Measurements from ENCODE around the gene C9orf78. TPM values are rescaled to one million over a fixed set of nuclear protein-coding genes. Genes with fewer than 3 reads are reported as not detected.

The C9orf78 gene
- total RNA-seq, 1 experiment from 2014 or later, result 37.5 TPM

GRCh38 chr9:129806061-129806460 is 29.0 kb downstream of the C9orf78 start:
- no peak overlapping the region for H2BK20ac ChIP-seq (ENCODE audit: low read depth, low read length, poor library complexity, severe bottlenecking)
- H3K9ac ChIP-seq (ENCODE audit: extremely low read depth, insufficient read length, low read length), result no peak overlapping the region
- no peak overlapping the region for H2AFZ ChIP-seq (ENCODE audit: low read length)
- H2BK12ac ChIP-seq (ENCODE audit: insufficient read length, low read depth, low read length), result no peak overlapping the region
- no peak for DNase-seq
- no peak overlapping the region for H3K14ac ChIP-seq (ENCODE audit: insufficient read depth, low read length)
- Mint-ChIP-seq H3K4me3 (peak overlapping the region in 1 of 2 experiments; percentile 11; a peak in 1 of 5 replicates), H3K27ac (no peak overlapping the region), H3K4me1 (peaks cover 6 to 10% of the 10 kb centered on the region in 2 experiments), H3K36me3 (ENCODE audit: insufficient read depth in 1 of 3, low read depth in 3 of 3) (peaks cover 22 to 57% (median 39%) of the 10 kb centered on the region in 3 experiments; a peak in 6 of 7 replicates), H3K27me3 (ENCODE audit: low read depth) (no peaks in the 10 kb centered on the region), H3K9me3 (no peaks in the 10 kb centered on the region; a peak in 1 of 5 replicates)
- no peaks in the 10 kb centered on the region for H3K79me2 ChIP-seq (ENCODE audit: insufficient read depth, low read length)
- peaks cover 3% of the 10 kb centered on the region; the same call in 1 of the 2 replicates for H3K4me1 ChIP-seq (ENCODE audit: insufficient read depth, low read length)
- no peaks in the 10 kb centered on the region for H3K79me1 ChIP-seq (ENCODE audit: insufficient read depth, low read depth, low read length, poor library complexity, severe bottlenecking)
- H4K5ac ChIP-seq (ENCODE audit: insufficient read length, low read depth, low read length), result no peak overlapping the region
- no peaks in the 10 kb centered on the region for H3K27me3 ChIP-seq (ENCODE audit: insufficient read depth, low read length)
- no peaks in the 10 kb centered on the region for H3K9me3 ChIP-seq (ENCODE audit: control insufficient read depth, low read depth, low read length)
- H3K56ac ChIP-seq (ENCODE audit: insufficient read length, low read depth, low read length), result no peak overlapping the region
- peaks cover 6% of the 10 kb centered on the region for H3K23me2 ChIP-seq (ENCODE audit: insufficient read length, low read depth, low read length, poor library complexity, severe bottlenecking)
- no peak overlapping the region for H3T11ph ChIP-seq (ENCODE audit: low read length)
- no peak overlapping the region for H2BK120ac ChIP-seq (ENCODE audit: low read depth, low read length, poor library complexity, severe bottlenecking)
- no peaks in the 10 kb centered on the region for H4K20me1 ChIP-seq (ENCODE audit: control insufficient read depth, insufficient read depth, insufficient read length)
- H3K23ac ChIP-seq (ENCODE audit: insufficient read length, low read depth, low read length), result no peak overlapping the region
- H2BK5ac ChIP-seq (ENCODE audit: insufficient read length, low read length), result no peak overlapping the region
- no peak overlapping the region for H3K27ac ChIP-seq (ENCODE audit: insufficient read length, low read depth, low read length)
- no peak overlapping the region for H4K8ac ChIP-seq (replicated peaks; ENCODE audit: insufficient read length, low read depth, low read length)
- H2AK5ac ChIP-seq (ENCODE audit: insufficient read length, low read length), result no peak overlapping the region
- no peak overlapping the region for H3K4me2 ChIP-seq (ENCODE audit: insufficient read depth, insufficient read length, low read length)
- no peak overlapping the region for H3K4ac ChIP-seq (ENCODE audit: low read depth, low read length)
- no peak for TF ChIP-seq CTCF (conservative IDR thresholded peaks at IDR 0.05)
- H2BK15ac ChIP-seq (ENCODE audit: low read depth, low read length), result no peak overlapping the region
- WGBS (ENCODE audit: extremely low coverage, insufficient read length, low lambda C conversion rate), result no CpG with 5 or more reads among the region's 4 CpGs
- H4K91ac ChIP-seq (ENCODE audit: insufficient read length, low read depth, low read length), result no peak overlapping the region
- H3K18ac ChIP-seq (ENCODE audit: insufficient read length, low read depth, low read length), result no peak overlapping the region
